Measurements from ENCODE around the gene GSTM2.
"Not testable (repeated sequence)": the region's sequence is repeated elsewhere in the genome, so short reads cannot be mapped to it uniquely, and the experiment has no call there.

The GSTM2 gene

GRCh38 chr1:109678637-109679036, 10.8 kb downstream of the GSTM2 start:
- DNase-seq (ENCODE audit: low spot score): not testable (repeated sequence)

GRCh38 chr1:109684777-109685176, 16.9 kb downstream of the GSTM2 start:
- DNase-seq (ENCODE audit: low spot score): not testable (repeated sequence)

GRCh38 chr1:109685399-109685798, 17.5 kb downstream of the GSTM2 start:
- not testable (repeated sequence) for DNase-seq (ENCODE audit: low spot score)

- not testable (repeated sequence) for DNase-seq (ENCODE audit: low spot score)
These were observed 18.0 kb downstream of the GSTM2 start for GRCh38 chr1:109685890-109686289.

GRCh38 chr1:109687109-109687508, 19.3 kb downstream of the GSTM2 start:
- not testable (repeated sequence) for DNase-seq (ENCODE audit: low spot score)

- DNase-seq (ENCODE audit: low spot score): no peak
These were observed 20.0 kb downstream of the GSTM2 start, which contains the start of gene GSTM1 for GRCh38 chr1:109687641-109688499. Gene GSTM1, plus strand, starts transcription at chr1:109687817. Its CDS starts 57 bp downstream, at chr1:109687874.

GRCh38 chr1:109689844-109690405, 22.1 kb downstream of the GSTM2 start:
- no peak for DNase-seq (ENCODE audit: low spot score)

- DNase-seq (ENCODE audit: low spot score): no peak
These were observed 23.9 kb downstream of the GSTM2 start for GRCh38 chr1:109691759-109692158.

- DNase-seq (ENCODE audit: low spot score): not testable (repeated sequence)
These were observed 26.5 kb downstream of the GSTM2 start for GRCh38 chr1:109694400-109694799.

- DNase-seq (ENCODE audit: low spot score): not testable (repeated sequence)
These were observed 27.3 kb downstream of the GSTM2 start for GRCh38 chr1:109695138-109695537.

- DNase-seq (ENCODE audit: low spot score): no peak
These were observed 29.2 kb downstream of the GSTM2 start for GRCh38 chr1:109697066-109697465.

- DNase-seq (ENCODE audit: low spot score): not testable (repeated sequence)
These were observed 30.0 kb downstream of the GSTM2 start for GRCh38 chr1:109697861-109698260.

- not testable (repeated sequence) for DNase-seq (ENCODE audit: low spot score)
These were observed 35.1 kb downstream of the GSTM2 start for GRCh38 chr1:109702940-109703339.

- DNase-seq (ENCODE audit: low spot score): no peak
These were observed 36.3 kb downstream of the GSTM2 start for GRCh38 chr1:109704173-109704572.

GRCh38 chr1:109705411-109705810, 37.6 kb downstream of the GSTM2 start:
- DNase-seq (ENCODE audit: low spot score): no peak

- DNase-seq (ENCODE audit: low spot score): not testable (repeated sequence)
These were observed 41.1 kb downstream of the GSTM2 start for GRCh38 chr1:109708949-109709348.

- not testable (repeated sequence) for DNase-seq (ENCODE audit: low spot score)
These were observed 42.0 kb downstream of the GSTM2 start for GRCh38 chr1:109709822-109710221.

GRCh38 chr1:109711593-109712320, 43.9 kb downstream of the GSTM2 start, which contains the start of gene GSTM5:
Gene GSTM5, plus strand, starts transcription at chr1:109712251. Its CDS starts 62 bp downstream, at chr1:109712313.
- not testable (repeated sequence) for DNase-seq (ENCODE audit: low spot score)

- no peak for DNase-seq (ENCODE audit: low spot score)
These were observed 44.5 kb downstream of the GSTM2 start for GRCh38 chr1:109712321-109712864.

GRCh38 chr1:109713636-109714035, 45.8 kb downstream of the GSTM2 start:
- DNase-seq (ENCODE audit: low spot score): no peak

- DNase-seq (ENCODE audit: low spot score): no peak
These were observed 47.0 kb downstream of the GSTM2 start for GRCh38 chr1:109714661-109715372.

All from COLO829 (cell line).